Ovary (tissue), 3 donors: ENCODE measurements around the gene LCE2A.

Experiments used
- CTCF ChIP-seq, 3 donors: fragments of 450-650 bp in 2 of 3; fragments of 200-600 bp in 1 of 3; IDR thresholded peaks; one replicate each; pipeline versions ENCODE4 v1.5.1 to v1.8.0; 2016 to 2022; ENCODE audit warnings: antibody characterized with exemption in 3 of 3, mild to moderate bottlenecking in 1 of 3
- EP300 ChIP-seq: sonication (generic); formaldehyde crosslinking; IDR thresholded peaks from one replicate; pipeline ENCODE4 v1.6.1; 2017; ENCODE audit warnings: antibody characterized with exemption
- POLR2A ChIP-seq: fragments of 450-650 bp; IDR thresholded peaks from one replicate; pipeline ENCODE4 v1.6.1; 2017; ENCODE audit warnings: antibody characterized with exemption, mild to moderate bottlenecking, moderate library complexity
- donor health status: DM: no; HTN: no; CAD: no.

- TF ChIP-seq POLR2A (no peak), CTCF (IDR thresholded peaks at IDR 0.05) (no peak), EP300 (no peak)
Measured at GRCh38 chr1:152699746-152700145, 1.6 kb downstream of the LCE2A start.
